GM21786 (cell line): ENCODE measurements around the gene IFI27L1.

Experiments used
- ATAC-seq: cut with Tn5 transposase; IDR thresholded peaks from one replicate; pipeline ENCODE4 v1.9.1; 2021; ENCODE audit not compliant: unreplicated experiment

IFI27L1 gene

GRCh38 chr14:94129758-94130414, 48.8 kb downstream of the IFI27L1 start:
- ATAC-seq, result no peak

- ATAC-seq, result no peak
These were observed 51.3 kb downstream of the IFI27L1 start for GRCh38 chr14:94132285-94132887.

GRCh38 chr14:94135476-94135875, 54.4 kb downstream of the IFI27L1 start:
- ATAC-seq, result no peak

- ATAC-seq, result peak; percentile 85
These were observed 55.6 kb downstream of the IFI27L1 start for GRCh38 chr14:94136575-94137331.

- ATAC-seq, result no peak
These were observed 57.1 kb downstream of the IFI27L1 start for GRCh38 chr14:94138251-94138650.

GRCh38 chr14:94139006-94139405, 57.9 kb downstream of the IFI27L1 start:
- no peak for ATAC-seq

- no peak for ATAC-seq
These were observed 58.3 kb downstream of the IFI27L1 start for GRCh38 chr14:94139421-94139820.

- no peak for ATAC-seq
These were observed 61.1 kb downstream of the IFI27L1 start for GRCh38 chr14:94142247-94142646.

GRCh38 chr14:94142836-94143235, 61.7 kb downstream of the IFI27L1 start:
- no peak for ATAC-seq

- no peak for ATAC-seq
These were observed 62.1 kb downstream of the IFI27L1 start for GRCh38 chr14:94143239-94143638.

GRCh38 chr14:94143711-94144110, 62.6 kb downstream of the IFI27L1 start:
- ATAC-seq, result no peak

- no peak for ATAC-seq
These were observed 63.7 kb downstream of the IFI27L1 start for GRCh38 chr14:94144765-94145164.

- no peak for ATAC-seq
These were observed 64.9 kb downstream of the IFI27L1 start for GRCh38 chr14:94145902-94146527.
